ENCODE data around the gene EIF4E3.

EIF4E3 gene

DNA sequence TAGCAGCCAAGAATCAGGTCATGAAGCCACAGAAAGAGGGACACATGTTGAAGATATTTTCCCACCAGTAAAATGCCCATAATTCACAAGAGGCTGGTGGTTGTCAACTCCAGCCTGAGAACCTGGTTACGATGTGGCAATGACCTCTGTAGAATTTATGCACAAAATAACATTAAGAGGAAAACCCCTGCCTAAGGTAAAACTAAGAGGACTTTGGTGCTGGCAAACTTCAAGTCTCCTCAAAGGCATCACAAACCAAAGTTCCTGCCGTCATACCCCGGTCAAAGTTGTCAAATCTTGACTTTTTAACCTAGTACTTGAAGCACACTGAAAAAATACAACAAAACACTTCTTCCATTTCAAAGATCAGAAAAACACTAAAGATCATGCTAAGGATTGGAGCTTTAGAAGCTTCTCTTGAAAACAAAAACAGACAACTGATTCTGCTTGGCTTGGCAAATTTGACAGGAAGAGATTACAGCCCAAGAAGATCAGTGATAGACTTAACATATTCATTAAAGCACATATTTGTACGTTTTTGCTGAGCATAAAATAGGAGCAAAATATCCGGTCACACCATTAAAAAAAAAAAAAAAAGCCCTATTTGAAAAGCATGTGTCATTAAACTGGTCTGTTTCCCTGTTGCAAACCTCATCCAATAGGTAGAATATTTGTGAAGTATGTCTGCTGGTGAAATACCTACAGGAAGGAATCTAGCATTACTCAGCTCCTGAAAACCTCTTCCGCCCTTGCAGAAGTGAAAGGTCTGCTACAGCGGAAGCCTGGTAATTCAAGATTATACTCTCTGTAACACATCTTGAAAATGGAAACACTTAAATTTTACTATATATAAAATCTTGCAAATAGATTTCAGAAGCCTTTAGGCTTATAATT lies 22.8 kb downstream of the EIF4E3 start:
- TF ChIP-seq CTCF (conservative IDR thresholded peaks at IDR 0.05): no peak
- no peak overlapping the region for H3K27ac ChIP-seq

DNA sequence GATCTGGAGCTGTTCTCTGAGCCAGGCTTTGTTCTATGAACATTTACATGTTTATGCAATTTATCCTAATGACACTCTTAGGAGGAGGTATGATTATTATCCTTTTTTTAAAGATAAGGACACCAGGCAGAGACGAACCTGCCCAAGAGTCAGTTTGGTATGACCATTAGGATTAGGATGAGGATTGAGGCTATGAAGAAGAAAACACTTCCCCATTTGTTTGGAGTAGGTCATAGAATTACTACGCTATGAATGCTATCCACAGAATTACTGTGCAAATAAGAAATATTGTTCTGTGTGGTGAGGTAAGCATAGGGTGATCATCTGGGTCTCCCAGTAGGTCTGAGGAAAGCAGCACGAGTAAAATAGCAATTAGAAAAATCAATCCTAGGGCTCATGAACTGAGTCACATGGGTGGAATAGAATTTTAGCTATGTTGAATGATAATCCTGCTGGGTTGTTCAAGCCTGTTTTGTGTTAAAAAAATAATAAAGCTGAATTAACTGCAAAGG lies 23.9 kb downstream of the EIF4E3 start:
- no peak for TF ChIP-seq CTCF (conservative IDR thresholded peaks at IDR 0.05)
- no peak overlapping the region for H3K27ac ChIP-seq

DNA sequence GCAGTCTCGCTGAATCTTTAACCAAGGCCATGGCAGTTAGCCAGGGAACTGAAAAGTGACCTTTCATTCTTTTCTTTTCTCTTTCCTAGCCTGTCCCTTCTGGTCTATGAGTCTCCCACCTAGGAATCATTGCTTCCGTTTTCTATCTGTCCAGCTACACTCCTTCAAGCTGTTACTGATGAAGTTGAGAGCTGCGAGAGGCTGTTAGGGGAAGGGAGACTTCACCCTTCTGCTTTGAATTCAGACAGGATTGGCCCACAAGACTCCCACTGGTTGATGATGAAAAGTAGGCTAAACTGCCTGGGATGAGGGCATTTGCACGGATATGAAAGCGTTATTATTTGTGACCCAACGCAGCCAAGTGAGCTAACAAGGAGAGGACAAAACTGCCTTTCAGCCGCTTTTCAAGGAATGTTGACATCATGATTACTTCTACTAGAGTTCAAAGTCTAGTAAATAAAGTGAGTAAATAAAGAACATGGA lies 30.2 kb downstream of the EIF4E3 start:
- no peak for TF ChIP-seq CTCF (conservative IDR thresholded peaks at IDR 0.05)
- no peak overlapping the region for H3K27ac ChIP-seq

DNA sequence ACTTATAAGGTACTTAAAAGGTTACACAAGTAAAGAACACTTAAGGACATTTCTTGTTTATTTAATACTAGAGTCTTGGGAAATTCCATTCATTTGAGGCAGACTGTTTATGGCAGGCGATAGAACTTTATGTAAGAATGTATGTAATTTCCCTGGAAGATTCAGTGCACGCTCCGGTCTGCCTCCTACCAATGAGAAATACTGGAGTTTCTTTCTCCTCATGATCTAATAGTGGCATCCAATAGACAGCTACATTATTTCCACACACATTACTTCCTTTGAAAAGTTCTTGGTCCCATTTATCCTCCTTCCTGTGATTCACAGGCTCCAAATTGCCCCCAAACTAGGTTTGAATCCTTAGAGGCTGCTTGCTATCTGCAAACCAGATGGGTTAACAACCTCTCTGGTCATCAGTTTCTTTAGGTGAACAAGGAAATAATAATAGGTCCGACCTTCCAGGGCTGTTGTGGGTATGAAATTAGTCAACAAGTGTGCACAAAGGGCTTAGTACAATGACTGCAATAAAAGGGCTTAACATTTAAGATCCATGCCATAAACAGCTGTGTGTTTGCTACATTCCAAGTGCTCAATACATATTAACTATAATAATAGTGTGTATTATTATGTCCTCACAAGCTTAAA lies 30.7 kb downstream of the EIF4E3 start:
- H3K27ac ChIP-seq: peak overlapping the region; percentile 44; the same call in 1 of the 2 replicates

DNA sequence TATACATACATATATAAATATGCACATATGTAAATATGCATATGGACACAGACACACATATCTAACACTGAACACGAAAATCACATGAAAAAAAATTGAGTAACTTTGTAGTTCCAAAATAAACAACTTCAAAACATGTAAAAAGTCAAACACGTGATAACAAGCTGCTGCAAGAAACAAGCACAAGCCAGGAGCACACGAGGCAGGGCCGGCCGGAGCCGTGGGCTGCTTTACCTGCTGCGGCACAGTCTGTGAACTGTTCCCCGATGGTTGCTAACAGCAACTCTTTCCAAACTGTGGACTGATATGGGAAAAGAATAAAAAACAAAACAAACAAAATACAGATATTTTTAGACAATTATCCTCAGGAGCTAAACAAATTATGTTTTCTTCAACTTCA lies 31.6 kb downstream of the EIF4E3 start:
- peak overlapping the region; percentile 44 for H3K27ac ChIP-seq
- TF ChIP-seq CTCF (conservative IDR thresholded peaks at IDR 0.05): no peak

More for the DNA sequence above, 30.7 kb downstream of the EIF4E3 start:
- no peak for TF ChIP-seq CTCF (conservative IDR thresholded peaks at IDR 0.05)

- no peak for TF ChIP-seq CTCF (conservative IDR thresholded peaks at IDR 0.05)
- no peak overlapping the region for H3K27ac ChIP-seq
Observed at GRCh38 chr3:71692139-71692538, 33.1 kb downstream of the EIF4E3 start.

GRCh38 chr3:71690341-71690841 lies 34.8 kb downstream of the EIF4E3 start:
- TF ChIP-seq CTCF (conservative IDR thresholded peaks at IDR 0.05): no peak

More at GRCh38 chr3:71690341-71690841, 34.8 kb downstream of the EIF4E3 start:
- peak overlapping the region; percentile 30; the same call in 1 of the 2 replicates for H3K27ac ChIP-seq
